ENCODE data around the gene AKT1. TPM values are rescaled to one million over a fixed set of nuclear protein-coding genes. Genes with fewer than 3 reads are reported as not detected.

Gene AKT1
- total RNA-seq, 1 donor from 2014 or later = 151 TPM

DNA sequence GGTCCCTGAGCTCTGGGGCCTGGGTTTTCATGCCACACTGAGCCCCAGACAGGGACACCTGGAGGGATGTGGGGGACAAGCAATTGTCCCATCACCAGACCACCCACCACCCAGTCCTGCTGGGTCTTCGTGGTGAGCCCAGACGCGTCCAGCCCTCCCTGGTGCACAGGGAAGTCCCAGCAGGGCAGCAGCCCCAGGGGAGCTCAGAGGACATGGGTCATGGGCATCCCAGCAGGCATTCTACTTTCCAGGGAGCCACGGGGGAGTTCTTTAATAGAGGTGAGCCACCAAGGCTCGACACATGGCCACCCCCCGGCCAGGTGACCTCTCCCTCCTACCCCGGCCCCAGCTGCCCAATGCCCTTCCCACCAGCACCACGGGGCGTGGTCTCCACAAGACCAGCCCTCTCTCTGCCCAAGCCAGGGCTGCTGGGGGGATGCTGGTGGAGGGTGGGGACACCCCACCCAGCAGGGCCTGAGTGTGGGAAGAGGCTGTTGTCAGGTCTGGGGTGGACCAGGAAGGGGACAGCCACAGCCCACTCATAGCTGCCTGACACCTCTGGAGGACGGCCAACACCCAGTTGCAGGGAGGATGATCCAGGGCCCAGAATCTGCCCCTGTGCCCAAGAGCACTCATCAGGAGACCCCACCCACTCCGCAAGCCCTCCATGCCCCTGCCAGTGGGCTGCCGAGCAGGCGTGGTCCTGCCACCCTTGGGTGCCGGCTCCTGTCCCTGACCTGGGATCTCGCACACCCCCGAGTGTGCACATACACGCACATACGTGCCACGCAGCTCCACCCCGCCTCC lies 14.1 kb downstream of the AKT1 start:
- Histone ChIP-seq H3K4me1 (ENCODE audit: control insufficient read depth in 3 of 3, insufficient read depth in 3 of 3, low read length in 3 of 3) (peaks cover 0 to 4% (median under 1%) of the 10 kb centered on the region in 3 donors), H3K4me3 (ENCODE audit: low read length in 3 of 3) (no peak overlapping the region), H3K9me3 (ENCODE audit: control insufficient read depth in 3 of 3, low read length in 3 of 3) (no peaks in the 10 kb centered on the region), H3K9ac (ENCODE audit: low read depth in 1 of 3, low read length in 3 of 3) (no peak overlapping the region), H3K27ac (ENCODE audit: low read depth, low read length) (no peak overlapping the region), H3K36me3 (ENCODE audit: control insufficient read depth in 3 of 3, insufficient read depth in 3 of 3, low read length in 3 of 3) (peaks cover 0 to 4% (median 2%) of the 10 kb centered on the region in 3 donors), H3K27me3 (ENCODE audit: control insufficient read depth in 3 of 3, insufficient read depth in 3 of 3, low read length in 3 of 3) (no peaks in the 10 kb centered on the region)

DNA sequence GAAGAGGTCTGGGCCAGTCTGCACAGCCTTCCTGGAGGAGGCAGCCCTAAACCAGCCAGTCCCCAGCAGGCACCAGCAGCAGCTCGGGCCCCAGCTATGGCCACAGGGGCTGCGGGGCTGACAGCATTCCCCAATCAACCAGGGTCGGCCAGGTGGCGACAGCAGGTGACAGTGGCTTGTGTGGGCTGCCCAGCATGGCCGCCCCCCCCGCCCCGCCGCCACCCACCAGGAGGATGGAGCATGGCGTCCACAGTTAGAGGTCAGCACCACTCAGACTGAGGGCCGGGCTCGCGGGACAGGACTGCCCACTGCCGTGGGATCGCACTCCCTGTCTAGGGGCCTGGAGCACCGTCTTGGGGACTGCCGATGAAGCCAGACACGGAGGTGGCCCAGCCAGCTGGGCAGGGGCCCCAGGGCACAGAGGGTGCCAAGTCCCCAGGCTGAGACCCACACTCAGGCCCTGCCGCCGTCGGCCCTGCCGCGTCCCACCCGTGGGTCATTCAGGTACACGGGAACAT lies 15.0 kb downstream of the AKT1 start:
- Histone ChIP-seq H3K4me3 (ENCODE audit: low read length in 3 of 3) (no peak overlapping the region), H3K27me3 (ENCODE audit: control insufficient read depth in 3 of 3, insufficient read depth in 3 of 3, low read length in 3 of 3) (no peaks in the 10 kb centered on the region), H3K27ac (ENCODE audit: low read depth, low read length) (no peak overlapping the region), H3K9me3 (ENCODE audit: control insufficient read depth in 3 of 3, low read length in 3 of 3) (no peaks in the 10 kb centered on the region), H3K36me3 (ENCODE audit: control insufficient read depth in 3 of 3, insufficient read depth in 3 of 3, low read length in 3 of 3) (peaks cover 2 to 6% (median 6%) of the 10 kb centered on the region in 3 donors), H3K4me1 (ENCODE audit: control insufficient read depth in 3 of 3, insufficient read depth in 3 of 3, low read length in 3 of 3) (no peaks in the 10 kb centered on the region), H3K9ac (ENCODE audit: low read depth in 1 of 3, low read length in 3 of 3) (no peak overlapping the region)

DNA sequence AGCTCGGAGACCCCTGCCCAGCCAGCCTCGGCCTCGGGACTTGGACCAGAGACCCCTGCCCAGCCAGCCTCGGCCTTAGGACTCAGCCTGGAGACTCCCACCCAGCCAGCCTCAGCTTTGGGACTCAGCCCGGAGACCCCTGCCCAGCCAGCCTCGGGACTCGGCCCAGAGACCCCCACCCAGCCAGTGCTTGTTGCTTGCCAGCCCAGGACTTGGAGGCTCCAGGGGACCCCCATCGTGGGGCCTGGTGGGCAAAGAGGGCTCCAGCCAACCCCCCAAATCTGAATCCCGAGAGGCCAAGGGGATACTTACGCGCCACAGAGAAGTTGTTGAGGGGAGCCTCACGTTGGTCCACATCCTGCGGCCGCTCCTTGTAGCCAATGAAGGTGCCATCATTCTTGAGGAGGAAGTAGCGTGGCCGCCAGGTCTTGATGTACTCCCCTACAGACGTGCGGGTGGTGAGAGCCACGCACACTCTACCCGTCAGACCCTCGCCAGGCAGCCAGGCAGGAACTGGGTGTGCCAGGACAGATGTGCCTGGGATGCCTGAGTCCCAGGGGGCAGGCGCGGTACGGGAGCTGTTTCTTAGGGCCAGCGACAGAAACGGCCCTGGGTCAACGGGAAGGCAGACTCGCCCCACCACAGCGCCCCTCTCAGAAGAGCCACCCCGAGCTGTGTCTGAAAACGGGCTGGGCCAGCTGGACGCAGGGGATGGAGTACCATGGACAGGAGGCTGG lies 15.6 kb downstream of the AKT1 start:
- H3K4me3 ChIP-seq (ENCODE audit: low read length in 3 of 3) = no peak overlapping the region
- H3K9ac ChIP-seq (ENCODE audit: low read depth in 1 of 3, low read length in 3 of 3) = no peak overlapping the region
- H3K27ac ChIP-seq (ENCODE audit: low read depth, low read length) = no peak overlapping the region
- H3K36me3 ChIP-seq (ENCODE audit: control insufficient read depth in 3 of 3, insufficient read depth in 3 of 3, low read length in 3 of 3) = peaks cover 6 to 10% (median 8%) of the 10 kb centered on the region in 3 donors
- H3K27me3 ChIP-seq (ENCODE audit: control insufficient read depth in 3 of 3, insufficient read depth in 3 of 3, low read length in 3 of 3) = no peaks in the 10 kb centered on the region
- no peaks in the 10 kb centered on the region for H3K9me3 ChIP-seq (ENCODE audit: control insufficient read depth in 3 of 3, low read length in 3 of 3)
- H3K4me1 ChIP-seq (ENCODE audit: control insufficient read depth in 3 of 3, insufficient read depth in 3 of 3, low read length in 3 of 3) = no peaks in the 10 kb centered on the region

DNA sequence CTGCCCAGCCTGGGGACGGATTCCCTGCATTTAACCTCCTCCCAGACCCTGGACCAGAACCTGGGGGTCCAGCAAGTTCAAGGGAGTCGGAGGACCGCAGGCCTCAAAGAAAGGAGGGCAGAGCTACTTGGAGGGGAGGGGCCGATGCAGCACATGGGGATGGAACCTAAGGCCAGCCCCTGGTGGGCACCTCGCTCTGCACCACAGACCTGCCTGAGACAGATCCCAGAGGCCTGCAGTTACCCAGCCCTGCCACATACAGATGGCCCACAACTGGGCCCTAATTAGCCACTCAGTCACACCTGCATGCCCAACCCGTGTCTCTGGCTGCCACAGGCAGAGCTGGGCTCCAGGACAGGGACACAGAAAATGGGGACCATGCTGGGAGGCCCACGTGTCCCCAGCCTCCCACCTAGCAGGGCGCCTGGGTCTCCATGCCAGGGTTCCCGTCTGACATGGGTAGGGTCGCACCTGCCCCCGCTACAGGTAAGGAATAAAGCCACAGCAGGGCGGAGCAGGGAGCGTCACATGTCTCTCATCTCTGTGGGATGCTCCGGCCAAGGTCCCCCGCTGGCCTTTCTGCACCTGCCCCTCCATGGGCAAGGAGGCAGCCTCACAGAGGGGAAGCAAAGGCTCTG lies 16.7 kb downstream of the AKT1 start:
- no peaks in the 10 kb centered on the region for H3K4me1 ChIP-seq (ENCODE audit: control insufficient read depth in 3 of 3, insufficient read depth in 3 of 3, low read length in 3 of 3)
- H3K27me3 ChIP-seq (ENCODE audit: control insufficient read depth in 3 of 3, insufficient read depth in 3 of 3, low read length in 3 of 3) = no peaks in the 10 kb centered on the region
- peaks cover 8 to 14% (median 13%) of the 10 kb centered on the region in 3 donors for H3K36me3 ChIP-seq (ENCODE audit: control insufficient read depth in 3 of 3, insufficient read depth in 3 of 3, low read length in 3 of 3)
- H3K9me3 ChIP-seq (ENCODE audit: control insufficient read depth in 3 of 3, low read length in 3 of 3) = no peaks in the 10 kb centered on the region
- no peak overlapping the region for H3K9ac ChIP-seq (ENCODE audit: low read depth in 1 of 3, low read length in 3 of 3)
- no peak overlapping the region for H3K4me3 ChIP-seq (ENCODE audit: low read length in 3 of 3)
- H3K27ac ChIP-seq (ENCODE audit: low read depth, low read length) = no peak overlapping the region

DNA sequence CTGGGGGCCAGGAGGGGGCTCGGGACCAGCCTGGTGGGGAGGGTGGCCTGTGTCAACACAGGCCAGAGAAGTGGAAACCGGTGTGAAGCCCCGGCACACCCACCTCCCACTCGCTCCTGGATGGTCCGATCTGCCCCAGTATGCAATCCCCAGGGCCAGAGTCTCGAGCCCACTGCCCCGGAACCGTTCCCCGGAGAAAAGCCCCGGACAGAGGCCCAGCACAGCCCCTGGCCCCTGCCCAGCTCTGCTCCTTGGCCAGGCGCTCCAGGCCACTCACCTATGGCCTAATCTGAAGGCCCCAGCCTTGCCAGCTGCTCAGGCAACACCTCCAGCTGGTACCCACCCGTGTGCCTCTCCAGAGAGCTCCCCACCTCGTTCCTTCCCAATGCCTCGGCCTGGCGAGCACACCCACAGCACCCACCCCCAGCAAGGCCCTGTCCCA lies 17.7 kb downstream of the AKT1 start:
- H3K9ac ChIP-seq (ENCODE audit: low read depth in 1 of 3, low read length in 3 of 3) = no peak overlapping the region
- H3K27me3 ChIP-seq (ENCODE audit: control insufficient read depth in 3 of 3, insufficient read depth in 3 of 3, low read length in 3 of 3) = no peaks in the 10 kb centered on the region
- H3K9me3 ChIP-seq (ENCODE audit: control insufficient read depth in 3 of 3, low read length in 3 of 3) = no peaks in the 10 kb centered on the region
- no peak overlapping the region for H3K27ac ChIP-seq (ENCODE audit: low read depth, low read length)
- H3K36me3 ChIP-seq (ENCODE audit: control insufficient read depth in 3 of 3, insufficient read depth in 3 of 3, low read length in 3 of 3) = peaks cover 13 to 22% (median 19%) of the 10 kb centered on the region in 3 donors
- no peak overlapping the region for H3K4me3 ChIP-seq (ENCODE audit: low read length in 3 of 3)
- H3K4me1 ChIP-seq (ENCODE audit: control insufficient read depth in 3 of 3, insufficient read depth in 3 of 3, low read length in 3 of 3) = no peaks in the 10 kb centered on the region

DNA sequence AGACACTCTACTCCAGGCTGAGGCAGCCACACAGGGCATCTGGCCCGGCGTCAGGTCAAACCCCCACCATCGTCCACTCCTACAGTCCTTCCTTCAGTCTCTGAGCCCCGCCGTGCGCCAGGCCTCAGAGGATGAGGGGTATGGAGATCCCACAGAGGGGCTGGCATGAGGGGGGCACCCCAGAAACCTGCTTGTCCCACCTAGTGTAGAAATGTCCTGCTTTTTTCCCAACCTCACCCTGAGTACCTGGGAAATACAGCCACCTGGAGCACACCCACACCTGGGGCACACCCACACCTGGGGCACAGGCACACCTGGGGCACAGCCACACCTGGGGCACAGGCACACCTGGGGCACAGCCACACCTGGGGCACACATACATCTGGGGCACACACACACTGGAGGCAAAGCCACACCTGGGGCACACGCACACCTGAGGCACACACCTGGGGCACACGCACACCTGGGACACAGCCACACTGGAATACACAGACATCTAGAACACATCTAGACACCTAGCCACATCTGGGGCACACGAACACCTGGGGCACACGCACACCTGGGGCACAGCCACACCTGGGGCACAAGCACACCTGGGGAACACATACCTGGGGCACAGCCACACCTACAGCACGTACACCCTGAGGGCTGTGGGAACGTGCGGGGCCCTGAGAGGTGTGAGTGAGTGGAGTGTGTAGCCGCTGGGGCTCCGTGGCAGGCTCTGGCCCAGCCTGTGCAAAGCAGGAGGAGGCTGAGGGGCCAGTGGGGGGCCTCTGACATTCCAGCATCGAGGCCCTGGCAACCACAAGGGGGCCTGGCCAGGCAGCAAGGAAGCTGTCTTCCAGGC lies 18.4 kb downstream of the AKT1 start:
- Histone ChIP-seq H3K4me3 (ENCODE audit: low read length in 3 of 3) (no peak overlapping the region), H3K9me3 (ENCODE audit: control insufficient read depth in 3 of 3, low read length in 3 of 3) (no peaks in the 10 kb centered on the region), H3K4me1 (ENCODE audit: control insufficient read depth in 3 of 3, insufficient read depth in 3 of 3, low read length in 3 of 3) (no peaks in the 10 kb centered on the region), H3K36me3 (ENCODE audit: control insufficient read depth in 3 of 3, insufficient read depth in 3 of 3, low read length in 3 of 3) (peaks cover 18 to 28% (median 25%) of the 10 kb centered on the region in 3 donors), H3K9ac (ENCODE audit: low read depth in 1 of 3, low read length in 3 of 3) (no peak overlapping the region), H3K27ac (ENCODE audit: low read depth, low read length) (no peak overlapping the region), H3K27me3 (ENCODE audit: control insufficient read depth in 3 of 3, insufficient read depth in 3 of 3, low read length in 3 of 3) (no peaks in the 10 kb centered on the region)

DNA sequence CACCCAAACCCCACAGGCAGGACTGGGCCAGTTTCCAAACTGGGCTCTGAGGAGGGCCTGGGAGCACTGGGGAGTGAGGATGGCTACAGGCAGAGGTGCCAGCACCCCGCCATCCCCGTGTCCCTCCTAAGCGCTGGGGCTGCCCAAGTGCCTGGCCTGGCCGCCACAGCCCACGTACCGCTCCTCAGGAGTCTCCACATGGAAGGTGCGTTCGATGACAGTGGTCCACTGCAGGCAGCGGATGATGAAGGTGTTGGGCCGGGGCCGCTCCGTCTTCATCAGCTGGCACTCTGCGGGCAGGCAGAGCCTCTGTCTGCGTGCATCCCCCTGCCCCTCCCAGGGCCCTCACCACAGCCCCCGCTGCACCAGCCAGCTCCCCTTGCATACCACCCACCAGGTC lies 19.1 kb downstream of the AKT1 start:
- H3K27ac ChIP-seq (ENCODE audit: low read depth, low read length) = no peak overlapping the region
- H3K4me1 ChIP-seq (ENCODE audit: control insufficient read depth in 3 of 3, insufficient read depth in 3 of 3, low read length in 3 of 3) = no peaks in the 10 kb centered on the region
- H3K36me3 ChIP-seq (ENCODE audit: control insufficient read depth in 3 of 3, insufficient read depth in 3 of 3, low read length in 3 of 3) = peaks cover 25 to 35% (median 32%) of the 10 kb centered on the region in 3 donors
- H3K9ac ChIP-seq (ENCODE audit: low read depth in 1 of 3, low read length in 3 of 3) = no peak overlapping the region
- no peaks in the 10 kb centered on the region for H3K27me3 ChIP-seq (ENCODE audit: control insufficient read depth in 3 of 3, insufficient read depth in 3 of 3, low read length in 3 of 3)
- H3K4me3 ChIP-seq (ENCODE audit: low read length in 3 of 3) = no peak overlapping the region
- H3K9me3 ChIP-seq (ENCODE audit: control insufficient read depth in 3 of 3, low read length in 3 of 3) = no peaks in the 10 kb centered on the region

DNA sequence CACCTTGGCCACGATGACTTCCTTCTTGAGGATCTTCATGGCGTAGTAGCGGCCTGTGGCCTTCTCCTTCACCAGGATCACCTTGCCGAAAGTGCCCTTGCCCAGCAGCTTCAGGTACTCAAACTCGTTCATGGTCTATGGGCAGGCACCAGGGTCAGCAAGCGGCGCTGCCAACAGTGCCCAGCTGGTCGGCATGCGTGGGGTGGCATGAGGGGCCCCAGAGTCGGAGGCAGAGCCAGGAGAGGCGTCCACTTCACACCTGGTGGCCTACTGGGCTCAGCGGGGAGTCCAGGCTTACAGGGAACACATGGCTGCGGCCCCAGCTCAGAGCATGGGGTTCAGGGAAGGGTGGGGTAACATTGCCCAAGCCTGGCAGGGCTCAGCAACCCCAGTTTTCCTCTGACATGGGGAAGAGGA lies 20.5 kb downstream of the AKT1 start:
- Histone ChIP-seq H3K27me3 (ENCODE audit: control insufficient read depth in 3 of 3, insufficient read depth in 3 of 3, low read length in 3 of 3) (no peaks in the 10 kb centered on the region), H3K36me3 (ENCODE audit: control insufficient read depth in 3 of 3, insufficient read depth in 3 of 3, low read length in 3 of 3) (peaks cover 34 to 44% (median 41%) of the 10 kb centered on the region in 3 donors), H3K4me3 (ENCODE audit: low read length in 3 of 3) (no peak overlapping the region), H3K9me3 (ENCODE audit: control insufficient read depth in 3 of 3, low read length in 3 of 3) (no peaks in the 10 kb centered on the region), H3K27ac (ENCODE audit: low read depth, low read length) (no peak overlapping the region), H3K9ac (ENCODE audit: low read depth in 1 of 3, low read length in 3 of 3) (no peak overlapping the region), H3K4me1 (ENCODE audit: control insufficient read depth in 3 of 3, insufficient read depth in 3 of 3, low read length in 3 of 3) (no peaks in the 10 kb centered on the region)

DNA sequence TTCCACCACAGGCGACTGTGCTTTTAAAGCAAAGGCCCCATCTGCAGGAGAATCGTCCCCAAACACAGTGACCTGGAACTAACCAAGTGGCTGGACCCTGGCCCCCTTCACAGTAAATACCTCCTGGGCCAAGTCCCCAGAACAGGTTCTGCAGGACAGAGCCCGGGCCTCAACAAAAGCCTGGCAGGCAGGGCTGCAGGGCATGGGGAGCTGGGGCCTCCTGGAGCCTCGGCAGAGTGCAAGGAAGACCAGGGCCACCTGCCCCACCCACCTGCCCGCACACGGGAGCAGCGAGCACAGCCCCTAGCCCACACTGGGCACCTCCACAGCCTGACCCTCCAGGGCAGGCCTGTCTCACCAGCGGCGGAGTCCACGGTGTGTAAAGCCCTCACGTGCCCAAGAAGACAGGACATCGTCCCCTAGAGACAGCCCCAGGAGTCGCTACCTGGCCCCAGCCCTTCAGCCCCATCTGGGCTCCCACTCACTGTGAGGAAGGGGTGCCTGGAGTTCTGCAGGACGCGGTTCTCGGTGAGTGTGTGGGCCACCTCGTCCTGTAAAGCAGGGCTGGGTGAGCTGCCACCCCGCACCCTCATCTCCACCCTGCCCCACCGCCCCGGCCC lies 21.0 kb downstream of the AKT1 start:
- Histone ChIP-seq H3K27me3 (ENCODE audit: control insufficient read depth in 3 of 3, insufficient read depth in 3 of 3, low read length in 3 of 3) (no peaks in the 10 kb centered on the region), H3K4me1 (ENCODE audit: control insufficient read depth in 3 of 3, insufficient read depth in 3 of 3, low read length in 3 of 3) (no peaks in the 10 kb centered on the region), H3K4me3 (ENCODE audit: low read length in 3 of 3) (no peak overlapping the region), H3K36me3 (ENCODE audit: control insufficient read depth in 3 of 3, insufficient read depth in 3 of 3, low read length in 3 of 3) (peaks cover 32 to 44% (median 41%) of the 10 kb centered on the region in 3 donors), H3K9ac (ENCODE audit: low read depth in 1 of 3, low read length in 3 of 3) (no peak overlapping the region), H3K9me3 (ENCODE audit: control insufficient read depth in 3 of 3, low read length in 3 of 3) (no peaks in the 10 kb centered on the region), H3K27ac (ENCODE audit: low read depth, low read length) (no peak overlapping the region)
